Stimulated activated CD4-positive, alpha-beta T cell treated with anti-CD3 and anti-CD28 coated beads, Interleukin-12 subunit alpha, Interleukin-12 subunit beta, amount 100 ng/mL, for 24 hours (primary cell): Measurements from ENCODE around the gene SLC23A2.
"Not testable (repeated sequence)": the region's sequence is repeated elsewhere in the genome, so short reads cannot be mapped to it uniquely, and the experiment has no call there.

Experiments
- DNase-seq, 2 experiments: peaks; one replicate each; pipeline ENCODE4 v3.0.0-alpha.2; 2020; ENCODE audit warnings: low read depth in 2 of 2

Gene SLC23A2

DNA sequence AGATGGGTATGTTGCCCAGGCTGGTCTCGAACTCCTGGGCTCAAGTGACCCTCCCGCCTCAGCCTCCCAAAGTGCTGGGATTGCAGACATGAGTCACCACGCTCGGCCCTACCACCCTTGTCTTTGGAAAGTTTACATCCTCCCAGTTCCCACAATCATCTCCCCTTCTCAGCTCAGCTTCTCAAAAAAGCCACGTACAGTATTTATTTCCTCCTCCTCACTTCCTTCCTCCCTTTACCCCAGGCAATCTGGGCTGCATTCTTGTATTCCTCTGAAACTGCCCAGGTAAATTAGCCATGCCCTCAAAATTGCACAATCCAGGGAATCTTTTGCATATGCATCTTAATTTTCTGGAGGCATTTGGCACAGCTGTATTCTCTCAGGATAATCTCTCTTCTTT is 7.4 kb upstream of the SLC23A2 start:
- no peak for DNase-seq

DNA sequence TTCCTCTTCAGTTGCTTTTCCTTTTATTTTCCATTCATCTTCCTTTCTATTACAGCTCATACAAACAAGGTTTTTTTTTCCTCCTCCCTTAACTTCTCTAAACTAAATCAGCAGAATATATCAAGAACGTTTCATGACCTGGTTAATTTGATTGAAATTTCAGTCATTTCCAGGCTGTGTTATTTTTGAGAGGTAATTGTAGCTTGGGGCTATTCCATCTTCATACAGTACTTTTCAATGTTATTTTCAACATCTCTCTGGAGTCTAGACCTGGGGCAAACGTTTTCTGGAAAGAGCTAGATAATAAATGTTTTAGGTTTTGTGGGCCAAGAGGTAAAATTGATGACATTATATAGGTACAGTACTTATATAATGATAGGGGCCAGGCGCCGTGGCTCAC is 4.0 kb upstream of the SLC23A2 start:
- DNase-seq, result no peak

DNA sequence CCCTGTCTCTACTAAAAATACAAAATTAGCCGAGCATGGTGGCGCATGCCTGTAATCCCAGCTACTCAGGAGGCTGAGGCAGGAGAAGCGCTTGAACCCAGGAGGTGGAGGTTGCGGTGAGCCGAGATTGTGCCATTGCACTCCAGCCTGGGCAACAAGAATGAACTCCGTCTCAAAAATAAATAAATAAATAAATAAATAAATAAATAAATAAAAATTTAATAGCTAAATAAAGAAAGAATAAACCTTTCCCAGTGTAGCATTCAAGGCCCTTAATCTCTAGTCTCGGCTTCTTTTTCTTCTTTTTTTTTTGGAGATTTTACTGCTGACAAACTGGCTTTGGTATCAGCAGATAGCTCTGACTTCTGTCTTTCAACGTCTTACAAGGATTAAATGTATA is 3.5 kb upstream of the SLC23A2 start:
- DNase-seq, result not testable (repeated sequence)

DNA sequence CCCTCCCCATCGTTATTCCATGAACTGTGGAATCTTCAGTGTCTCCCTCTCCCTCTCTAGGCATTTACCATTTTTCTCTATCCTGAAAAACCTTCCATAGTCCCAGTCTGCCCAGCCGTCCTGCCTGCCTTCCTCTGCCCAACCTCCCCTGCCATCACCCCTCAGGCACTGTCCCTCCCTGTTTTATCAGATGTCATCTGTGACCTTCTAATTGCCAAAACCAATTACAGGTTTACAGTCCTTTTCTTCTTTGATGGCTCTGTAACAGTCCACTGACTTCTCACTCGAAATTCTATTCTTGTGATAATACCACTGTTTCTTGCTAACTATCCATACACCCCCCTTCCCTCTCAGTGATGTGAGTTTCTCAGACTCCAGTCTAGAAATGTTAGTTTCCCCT is 2.3 kb upstream of the SLC23A2 start:
- DNase-seq, result no peak

GRCh38 chr20:5002077-5002413 is 735 bp upstream of the SLC23A2 start:
- DNase-seq, result no peak

GRCh38 chr20:5000263-5001173 is 792 bp downstream of the SLC23A2 start:
- DNase-seq, result peak in 1 of 2 experiments; percentile 15

DNA sequence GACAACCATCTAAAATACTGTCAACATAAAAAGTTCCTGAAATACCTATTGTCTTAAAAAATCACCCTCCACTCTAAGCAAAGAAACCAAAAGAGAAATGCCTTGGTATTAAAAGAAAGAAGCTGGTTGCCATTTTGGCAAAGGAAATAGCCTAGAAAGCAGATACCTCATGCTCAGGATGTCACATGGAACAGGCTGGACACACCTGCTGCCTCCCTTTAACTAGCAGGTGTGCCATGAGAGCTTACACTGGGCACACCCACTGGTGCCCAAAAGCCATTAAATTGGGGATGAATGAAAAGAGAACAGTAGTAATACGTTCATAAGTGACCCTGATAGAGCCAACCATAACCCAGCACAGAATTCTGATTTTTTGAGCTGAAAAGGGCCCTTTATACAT is 1.5 kb downstream of the SLC23A2 start:
- no peak for DNase-seq

- no peak for DNase-seq
Observed at GRCh38 chr20:4998160-4998651, 3.1 kb downstream of the SLC23A2 start.

DNA sequence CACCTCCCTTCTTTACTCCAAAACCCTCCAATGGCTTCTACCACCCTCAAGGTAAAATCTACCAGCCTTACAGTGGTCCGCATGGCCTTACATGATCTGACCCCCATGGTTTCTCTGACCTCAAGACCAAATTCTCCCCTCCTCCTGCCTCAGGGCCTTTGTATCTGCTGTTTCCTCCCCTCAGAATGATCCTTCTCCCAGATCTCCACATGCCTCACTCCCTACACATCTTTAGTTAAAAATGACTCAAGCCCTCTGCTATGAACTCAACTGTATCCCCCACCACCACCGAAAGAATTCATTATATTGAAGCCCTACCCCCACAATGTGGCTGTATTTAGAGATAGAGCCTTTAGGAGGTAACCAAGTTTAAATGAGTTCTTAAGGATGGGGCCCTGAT is 4.1 kb downstream of the SLC23A2 start:
- no peak for DNase-seq

GRCh38 chr20:4989570-4989969 is 11.7 kb downstream of the SLC23A2 start:
- peak in 1 of 2 experiments; percentile 32 for DNase-seq

- no peak for DNase-seq
Observed at GRCh38 chr20:4987130-4987529, 14.2 kb downstream of the SLC23A2 start.

- no peak for DNase-seq
Observed at GRCh38 chr20:4985658-4986057, 15.7 kb downstream of the SLC23A2 start.

- DNase-seq, result no peak
Observed at GRCh38 chr20:4982281-4982680, 19.0 kb downstream of the SLC23A2 start.

GRCh38 chr20:4979841-4980410 is 21.4 kb downstream of the SLC23A2 start:
- DNase-seq, result no peak

DNA sequence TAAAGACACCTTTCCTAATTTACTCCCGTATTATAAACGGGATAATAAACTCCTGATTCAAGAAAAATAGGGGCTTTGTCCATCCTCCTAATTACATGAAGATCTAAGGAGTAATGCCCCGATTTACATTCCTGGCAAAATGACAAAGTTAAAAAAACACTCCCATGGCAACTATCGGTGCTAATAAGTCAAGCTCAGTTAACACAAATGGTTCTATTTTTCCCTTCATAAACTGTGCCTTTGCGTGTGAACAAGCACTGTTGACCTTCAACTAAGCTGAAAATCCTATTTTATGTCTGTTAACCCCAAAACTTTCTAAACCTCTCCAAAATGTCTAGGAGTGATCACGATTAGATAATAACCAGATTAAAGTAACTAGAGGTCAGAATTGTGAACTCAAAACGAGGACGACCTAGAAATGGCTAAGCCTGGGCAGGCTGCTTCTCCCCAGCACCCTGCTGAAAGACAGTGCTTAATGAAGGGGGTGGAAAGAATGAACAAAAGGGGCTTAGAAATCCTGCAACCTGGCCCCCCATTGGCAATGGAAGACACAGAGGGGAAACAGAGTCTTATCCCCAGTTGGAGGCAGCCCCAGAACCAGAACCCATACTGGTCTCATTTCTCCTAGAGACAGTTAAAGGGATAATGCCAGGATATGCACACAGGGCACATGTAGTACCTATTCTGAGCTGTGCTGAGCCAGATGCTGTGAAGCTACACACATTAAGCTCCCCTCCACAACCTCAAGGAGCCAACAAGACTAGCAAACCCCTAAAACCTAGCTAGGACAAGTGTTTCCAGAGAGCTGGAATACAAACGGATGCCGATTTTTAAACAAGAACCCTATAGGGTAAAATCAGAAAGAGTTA is 23.0 kb downstream of the SLC23A2 start:
- no peak for DNase-seq

DNA sequence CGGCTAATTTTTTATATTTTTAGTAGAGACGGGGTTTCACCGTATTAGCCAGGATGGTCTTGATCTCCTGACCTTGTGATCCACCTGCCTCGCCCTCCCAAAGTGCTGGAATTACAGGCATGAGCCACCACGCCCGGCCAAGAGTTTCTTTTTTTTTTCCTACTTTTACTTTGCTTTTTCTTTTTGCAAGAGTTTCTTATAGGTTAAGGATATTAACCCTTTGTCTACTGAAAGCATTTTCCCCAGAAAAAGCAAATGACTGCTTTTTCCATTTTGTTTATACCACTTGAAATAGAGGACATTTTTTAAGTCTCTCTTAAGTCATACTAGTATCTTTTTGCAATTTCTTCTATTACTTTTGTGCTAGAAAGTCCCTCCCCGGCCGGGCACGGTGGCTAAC is 25.3 kb downstream of the SLC23A2 start:
- DNase-seq, result not testable (repeated sequence)

DNA sequence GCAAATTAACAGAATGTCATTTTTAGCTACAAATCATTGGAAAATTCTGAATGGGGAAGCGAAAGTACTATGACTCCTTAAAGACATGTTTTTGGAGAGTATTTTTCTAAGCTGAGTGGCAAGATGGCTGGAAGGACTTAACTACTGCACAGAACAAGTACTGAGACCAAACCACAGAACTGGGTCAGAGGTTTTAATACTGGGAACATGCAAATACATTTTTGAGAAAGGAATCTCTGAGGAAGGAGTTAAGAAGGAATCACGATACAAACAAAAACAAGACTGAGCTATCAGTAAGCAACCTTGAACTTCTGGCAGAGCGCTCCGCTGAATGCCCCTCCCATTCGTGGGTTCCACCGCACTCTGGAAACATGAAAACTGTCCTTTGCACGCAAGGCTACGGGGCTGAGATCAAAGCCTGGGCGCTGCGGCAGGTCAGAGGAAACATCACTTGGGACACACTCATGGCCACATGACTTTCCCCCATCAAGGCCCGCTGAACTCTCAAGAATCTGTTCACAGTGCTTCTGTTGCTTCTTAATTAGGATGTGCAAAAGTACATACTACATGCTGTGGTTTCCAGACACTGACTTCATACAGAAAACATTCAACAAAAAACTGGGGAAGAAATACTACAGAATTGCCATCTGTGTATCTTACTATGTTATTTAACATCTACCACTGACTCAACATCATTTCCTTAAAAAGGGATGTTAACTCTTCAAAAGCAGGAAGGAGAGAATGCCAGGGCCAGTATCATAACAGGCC is 27.8 kb downstream of the SLC23A2 start:
- peak in 1 of 2 experiments; percentile 45 for DNase-seq

DNA sequence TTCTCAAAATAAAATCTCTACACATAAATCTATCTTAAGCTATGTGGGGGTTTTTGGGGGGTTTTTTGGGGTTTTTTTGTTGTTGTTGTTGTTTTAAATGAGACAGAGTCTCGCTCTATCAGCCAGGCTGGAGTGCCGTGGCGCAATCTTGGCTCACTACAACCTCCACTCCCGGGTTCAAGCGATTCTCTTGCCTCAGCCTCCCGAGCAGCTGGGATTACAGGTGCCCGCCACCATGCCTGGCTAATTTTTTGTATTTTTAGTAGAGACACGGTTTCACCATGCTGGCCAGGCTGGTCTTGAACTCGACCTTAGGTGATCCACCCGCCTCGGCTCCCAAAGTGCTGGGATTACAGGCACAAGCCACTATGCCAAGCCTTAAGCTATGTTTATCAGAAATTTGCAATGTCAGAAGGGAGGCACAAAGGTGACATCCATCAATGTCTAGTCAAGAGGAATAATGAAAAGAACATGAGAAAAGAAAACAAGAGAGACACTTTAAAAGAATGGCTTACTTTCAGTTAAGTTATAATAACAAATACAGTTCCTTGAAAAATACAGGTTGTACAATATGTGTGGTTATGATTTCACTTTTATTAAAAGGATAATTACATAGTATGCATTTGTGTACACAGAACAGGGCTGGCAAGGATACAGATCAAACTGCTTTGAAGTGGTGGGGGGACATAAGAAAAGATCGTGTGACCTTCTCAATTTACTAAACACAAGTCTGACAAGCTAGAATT is 28.6 kb downstream of the SLC23A2 start:
- no peak for DNase-seq

- DNase-seq, result no peak
Observed at GRCh38 chr20:4971064-4971463, 30.2 kb downstream of the SLC23A2 start.

DNA sequence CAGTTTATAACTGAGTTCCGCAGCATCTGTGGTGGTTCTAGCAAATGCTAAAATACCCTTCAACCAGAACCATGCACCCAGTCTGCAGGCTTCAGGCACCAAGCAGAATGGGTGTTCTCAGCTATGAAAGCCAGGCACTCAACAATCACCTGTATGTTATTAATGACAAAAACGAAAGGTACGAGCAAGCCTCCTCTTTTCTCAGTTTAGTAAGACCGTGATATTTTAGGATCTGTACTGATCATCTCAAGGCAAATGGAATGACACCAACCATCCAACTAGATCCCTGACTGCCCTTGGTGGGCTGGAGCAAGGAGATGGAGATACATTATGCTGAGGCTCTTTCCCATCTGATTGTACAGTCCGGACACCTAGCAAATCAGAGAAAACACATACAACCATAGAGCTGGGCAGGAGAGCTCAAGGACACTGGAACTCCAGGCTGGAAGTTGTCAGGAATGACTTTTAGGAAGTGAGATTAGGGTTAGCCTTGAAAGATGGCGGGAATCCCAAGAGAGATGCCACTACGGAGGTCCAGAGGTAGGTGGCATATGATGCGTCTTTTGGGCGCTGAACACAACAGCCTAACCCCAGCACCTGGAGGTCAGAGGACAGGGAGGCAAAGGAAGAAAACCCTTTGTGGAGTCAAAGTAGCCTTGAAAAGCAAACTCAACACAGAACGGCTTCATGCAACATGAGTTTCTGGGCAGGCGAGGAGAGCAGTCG is 33.4 kb downstream of the SLC23A2 start:
- DNase-seq, result no peak
